DND-41 (cell line): ENCODE data around the gene GPRIN1.

Source experiments
- EZH2 ChIP-seq: IDR thresholded peaks from 3 replicates; pipeline ENCODE4 v1.6.1; 2012; ENCODE audit warnings: borderline replicate concordance, low read depth, mild to moderate bottlenecking, moderate library complexity, low read length, inconsistent platforms; ENCODE audit not compliant: severe bottlenecking
- TF ChIP-seq, protein P1 (sequence below): IDR thresholded peaks from 2 replicates; pipeline ENCODE4 v1.5.1; 2012; ENCODE audit warnings: borderline replicate concordance, low read length, moderate library complexity, mild to moderate bottlenecking; ENCODE audit not compliant: poor library complexity, severe bottlenecking; ENCODE audit errors: extremely low read depth

DNA sequence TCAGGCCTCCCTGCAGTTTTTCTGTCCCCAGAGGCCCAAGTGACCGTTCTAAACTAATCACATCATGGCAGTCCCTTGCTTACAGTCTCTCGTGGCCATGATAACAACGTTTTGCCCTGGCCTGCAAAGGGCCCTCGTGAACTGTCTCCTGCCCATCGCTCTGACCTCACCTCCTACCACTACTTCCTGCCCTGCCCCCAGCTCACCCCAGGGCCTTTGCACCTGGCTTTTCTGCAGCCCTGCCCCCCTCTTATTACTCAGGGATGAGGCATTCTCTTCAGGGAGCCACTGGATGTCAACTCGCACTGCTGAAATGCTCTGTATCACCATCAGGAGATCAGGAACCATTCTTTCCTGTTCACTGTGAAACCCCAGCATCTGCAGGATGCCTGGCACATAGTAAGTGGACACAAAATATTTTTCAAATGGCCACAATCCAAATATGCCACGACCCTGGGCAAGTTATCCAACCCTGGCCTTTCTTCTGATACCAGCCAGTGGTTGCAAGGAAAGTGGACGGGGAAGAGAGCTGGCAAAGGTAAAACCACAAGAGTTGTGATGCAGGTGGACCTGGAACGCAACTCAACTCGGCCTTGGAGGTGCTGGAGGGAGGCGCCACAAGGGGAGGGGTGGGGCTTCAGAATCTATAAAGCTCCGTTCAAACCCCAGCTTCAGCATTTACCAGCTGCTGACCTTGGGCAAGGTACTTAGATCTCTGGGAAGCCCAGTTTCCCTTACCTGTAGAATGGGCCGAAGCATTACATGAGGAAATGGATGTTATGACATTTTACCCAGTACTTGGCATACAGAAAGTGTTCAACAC lies 18.7 kb upstream of the GPRIN1 start:
- TF ChIP-seq, protein P1, sequence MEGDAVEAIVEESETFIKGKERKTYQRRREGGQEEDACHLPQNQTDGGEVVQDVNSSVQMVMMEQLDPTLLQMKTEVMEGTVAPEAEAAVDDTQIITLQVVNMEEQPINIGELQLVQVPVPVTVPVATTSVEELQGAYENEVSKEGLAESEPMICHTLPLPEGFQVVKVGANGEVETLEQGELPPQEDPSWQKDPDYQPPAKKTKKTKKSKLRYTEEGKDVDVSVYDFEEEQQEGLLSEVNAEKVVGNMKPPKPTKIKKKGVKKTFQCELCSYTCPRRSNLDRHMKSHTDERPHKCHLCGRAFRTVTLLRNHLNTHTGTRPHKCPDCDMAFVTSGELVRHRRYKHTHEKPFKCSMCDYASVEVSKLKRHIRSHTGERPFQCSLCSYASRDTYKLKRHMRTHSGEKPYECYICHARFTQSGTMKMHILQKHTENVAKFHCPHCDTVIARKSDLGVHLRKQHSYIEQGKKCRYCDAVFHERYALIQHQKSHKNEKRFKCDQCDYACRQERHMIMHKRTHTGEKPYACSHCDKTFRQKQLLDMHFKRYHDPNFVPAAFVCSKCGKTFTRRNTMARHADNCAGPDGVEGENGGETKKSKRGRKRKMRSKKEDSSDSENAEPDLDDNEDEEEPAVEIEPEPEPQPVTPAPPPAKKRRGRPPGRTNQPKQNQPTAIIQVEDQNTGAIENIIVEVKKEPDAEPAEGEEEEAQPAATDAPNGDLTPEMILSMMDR = no peak
- TF ChIP-seq EZH2 = no peak
